Activated CD4-positive, alpha-beta T cell treated with anti-CD3 and anti-CD28 coated beads, Interleukin-2, amount 50 U/mL, for 48 hours (primary cell): ENCODE data around the gene DAND5.

Experiments
- DNase-seq, 2 experiments: peaks; one replicate each; pipeline ENCODE4 v3.0.0-alpha.2; 2020

DAND5 gene

GRCh38 chr19:13010992-13011652 is 41.7 kb downstream of the DAND5 start:
- DNase-seq: no peak

DNA sequence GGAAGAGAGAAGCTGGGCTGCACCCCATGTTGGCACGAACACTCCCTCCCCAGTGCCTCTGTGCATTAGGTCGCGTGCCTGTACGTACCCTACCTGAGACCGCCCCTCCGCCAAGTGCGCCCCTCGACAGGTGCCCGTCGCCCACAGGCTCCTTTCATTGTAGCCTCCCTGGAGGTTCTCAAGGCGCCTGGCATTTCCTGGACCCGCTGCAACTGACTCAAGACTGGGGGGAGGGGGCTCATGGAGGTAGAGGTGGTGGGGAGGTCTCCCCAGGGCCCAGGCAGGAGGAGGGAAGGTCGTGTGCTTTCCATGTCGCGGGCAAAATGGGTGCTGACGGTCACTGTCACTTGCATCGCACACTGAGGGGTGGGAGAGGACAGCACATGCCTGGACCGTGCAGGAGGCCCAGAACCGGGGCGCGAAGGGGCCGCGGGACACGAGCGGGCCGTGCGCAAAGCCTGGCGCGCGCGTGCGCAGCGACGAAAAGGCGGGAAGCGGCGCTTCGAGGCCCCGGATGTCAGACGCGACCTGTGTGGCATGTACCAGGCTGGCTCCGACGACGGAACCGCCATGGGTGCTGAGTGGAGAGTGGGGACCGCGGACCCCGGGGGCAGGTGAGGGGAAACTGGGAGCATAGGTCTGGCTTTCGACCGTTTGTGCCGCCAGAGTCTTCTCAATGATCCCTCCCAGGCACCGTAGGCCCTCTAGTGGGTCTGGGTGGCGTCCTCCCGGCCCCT is 42.4 kb downstream of the DAND5 start:
- no peak for DNase-seq

DNA sequence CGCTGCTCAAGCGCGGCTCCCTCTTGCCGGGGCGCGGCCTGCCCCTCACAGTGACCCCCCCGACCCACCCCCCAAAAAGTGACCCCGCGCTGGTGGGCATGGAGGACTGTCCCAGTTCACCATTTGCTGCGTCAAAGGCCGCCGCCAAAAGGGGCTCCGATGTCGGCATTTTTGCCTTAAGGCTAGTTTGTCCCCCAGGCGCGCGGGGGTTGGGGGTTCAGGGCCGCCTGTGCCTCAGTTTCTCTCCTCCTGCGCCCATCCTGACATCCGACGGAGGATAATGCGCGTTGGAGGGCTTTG is 43.0 kb downstream of the DAND5 start:
- DNase-seq: no peak

DNA sequence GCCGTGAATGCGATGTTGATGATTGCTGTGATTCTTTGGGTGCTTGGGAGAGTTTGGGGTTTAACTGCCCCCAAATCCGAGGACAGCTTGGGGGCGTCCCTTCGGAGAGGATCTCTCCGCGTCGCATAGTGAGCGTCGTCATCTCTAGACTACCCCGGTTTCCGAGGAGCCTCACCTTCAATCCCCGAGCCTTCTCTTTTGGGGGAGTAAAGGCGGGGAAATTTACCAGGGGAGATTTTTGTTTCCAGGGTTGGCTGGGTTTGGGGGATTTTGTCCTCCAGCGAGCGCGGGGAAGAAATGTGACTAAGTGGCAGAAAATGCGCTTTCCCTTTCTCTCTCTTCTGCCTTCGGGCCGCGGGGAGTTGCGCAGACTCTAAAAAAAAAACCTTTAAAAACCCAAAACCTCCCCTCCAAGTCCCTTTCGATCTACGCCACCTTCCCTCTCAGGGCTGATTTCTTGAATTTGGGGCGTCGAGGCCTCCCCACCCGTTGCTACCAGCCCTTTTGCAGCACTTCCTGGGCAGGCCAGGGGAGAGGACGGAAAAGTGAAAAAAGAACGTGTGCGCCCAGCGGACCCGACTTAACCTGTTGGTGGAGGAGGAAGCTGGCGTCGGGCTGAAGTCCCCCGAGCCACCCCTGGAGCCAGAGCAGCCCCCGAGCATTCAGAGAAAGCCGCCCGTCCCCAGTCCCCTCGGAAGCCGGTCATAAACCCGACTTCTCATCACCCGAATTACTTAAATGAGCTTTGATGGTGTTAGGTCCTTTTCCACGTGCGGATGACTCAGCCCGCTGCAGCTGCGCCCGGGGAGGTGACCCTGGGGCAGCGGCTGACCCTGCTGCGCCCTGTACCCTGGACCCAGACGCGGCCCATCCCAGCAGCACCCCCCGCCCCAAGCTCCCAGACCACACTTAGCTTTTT is 43.6 kb downstream of the DAND5 start:
- DNase-seq: peak in 1 of 2 experiments; percentile 48

DNA sequence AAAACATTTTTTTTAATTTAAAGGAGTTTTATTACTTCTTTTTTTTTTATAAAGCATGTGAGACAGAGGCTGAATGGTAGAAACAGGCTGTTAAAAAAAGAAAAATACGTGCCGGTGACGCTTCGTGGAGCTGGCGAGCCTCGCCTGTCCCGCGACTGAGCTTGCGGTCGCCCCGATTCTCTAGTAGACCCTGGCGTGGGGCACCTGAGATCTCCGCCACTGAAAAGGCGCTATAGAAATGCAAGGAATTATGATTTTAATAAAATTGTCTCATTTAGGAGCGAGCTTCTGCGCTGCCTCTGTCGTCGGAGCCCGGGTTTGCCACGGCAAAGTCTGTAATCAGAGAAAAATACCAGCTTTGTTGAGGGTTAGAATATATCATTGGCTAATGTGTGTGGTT is 44.3 kb downstream of the DAND5 start:
- DNase-seq: no peak

- no peak for DNase-seq
These were observed 44.9 kb downstream of the DAND5 start for GRCh38 chr19:13014101-13014920.

DNA sequence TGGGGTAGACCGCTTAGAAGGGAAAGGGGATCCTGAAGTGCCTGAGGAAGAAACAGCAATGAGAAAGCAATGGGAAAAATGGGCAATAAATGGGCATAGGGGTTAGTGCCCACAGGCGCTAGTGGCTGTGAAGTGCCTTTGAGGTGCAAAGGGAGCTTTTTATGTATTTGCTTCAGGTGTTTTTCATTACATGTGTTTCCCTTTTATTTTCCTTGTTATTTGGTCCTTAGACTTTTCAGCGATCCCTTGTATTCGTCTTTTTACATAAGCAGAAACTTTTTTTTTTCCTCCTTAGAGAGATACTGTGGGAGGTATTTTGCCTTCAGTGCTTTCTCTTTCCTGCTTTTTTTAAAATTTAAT is 45.5 kb downstream of the DAND5 start:
- no peak for DNase-seq

- no peak for DNase-seq
These were observed 46.2 kb downstream of the DAND5 start for GRCh38 chr19:13015361-13016223.

DNA sequence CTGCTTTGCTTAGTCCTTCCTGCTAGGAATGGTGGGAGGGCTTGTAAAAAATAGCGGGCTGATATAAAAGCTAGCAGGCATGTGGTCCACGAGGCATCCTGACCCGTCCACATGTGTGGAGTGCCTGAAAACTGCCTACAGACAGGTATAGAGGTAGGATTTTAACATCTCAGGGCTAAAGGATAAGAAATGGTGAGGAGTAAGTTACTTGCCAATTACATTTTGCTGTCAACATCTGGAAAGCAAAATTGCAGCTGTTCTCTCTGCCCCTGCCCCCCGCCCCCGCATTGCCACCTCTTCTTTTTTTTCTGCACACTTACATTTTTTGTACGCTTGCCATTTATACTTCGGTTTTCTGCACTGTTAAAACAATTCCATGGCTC is 46.9 kb downstream of the DAND5 start:
- DNase-seq: no peak

DNA sequence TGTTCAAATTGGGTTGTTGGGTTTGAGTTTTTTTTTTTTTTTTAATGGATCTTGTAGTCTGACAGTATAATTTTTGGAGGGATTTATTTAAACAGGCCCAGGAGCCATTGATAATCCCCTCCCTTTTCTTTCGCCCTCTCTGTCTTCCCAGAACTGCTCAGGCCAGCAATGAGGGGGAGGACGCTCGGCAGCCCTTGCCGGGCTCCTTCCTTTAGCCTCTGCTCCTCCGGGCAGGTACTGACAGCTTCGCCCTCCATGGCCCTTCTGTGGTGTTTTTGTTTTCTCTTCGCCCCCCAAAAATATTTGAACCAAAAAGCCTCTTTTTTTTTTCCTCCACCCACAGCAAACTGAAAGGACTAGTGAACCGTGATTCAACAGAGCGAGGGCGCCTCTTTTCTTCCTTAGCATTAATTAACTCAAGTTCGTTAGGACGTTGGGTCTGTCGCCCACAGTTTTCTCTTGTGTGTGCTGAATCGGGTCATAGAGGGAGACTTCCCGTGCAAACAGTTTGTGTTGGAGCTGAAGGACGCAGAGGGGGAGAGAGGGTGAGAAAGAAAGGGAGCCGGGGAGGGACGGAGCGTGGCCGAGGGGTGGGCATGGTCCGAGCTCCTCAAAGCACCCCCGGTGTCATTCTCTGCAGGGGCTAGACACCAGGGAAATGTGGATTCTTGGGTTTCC is 47.4 kb downstream of the DAND5 start:
- no peak for DNase-seq

- no peak for DNase-seq
These were observed 48.1 kb downstream of the DAND5 start for GRCh38 chr19:13017306-13018034.

GRCh38 chr19:13018035-13018914 is 48.9 kb downstream of the DAND5 start:
- DNase-seq: no peak

- no peak for DNase-seq
These were observed 50.0 kb downstream of the DAND5 start for GRCh38 chr19:13019332-13019731.

GRCh38 chr19:13020002-13020414 is 50.6 kb downstream of the DAND5 start:
- no peak for DNase-seq

DNA sequence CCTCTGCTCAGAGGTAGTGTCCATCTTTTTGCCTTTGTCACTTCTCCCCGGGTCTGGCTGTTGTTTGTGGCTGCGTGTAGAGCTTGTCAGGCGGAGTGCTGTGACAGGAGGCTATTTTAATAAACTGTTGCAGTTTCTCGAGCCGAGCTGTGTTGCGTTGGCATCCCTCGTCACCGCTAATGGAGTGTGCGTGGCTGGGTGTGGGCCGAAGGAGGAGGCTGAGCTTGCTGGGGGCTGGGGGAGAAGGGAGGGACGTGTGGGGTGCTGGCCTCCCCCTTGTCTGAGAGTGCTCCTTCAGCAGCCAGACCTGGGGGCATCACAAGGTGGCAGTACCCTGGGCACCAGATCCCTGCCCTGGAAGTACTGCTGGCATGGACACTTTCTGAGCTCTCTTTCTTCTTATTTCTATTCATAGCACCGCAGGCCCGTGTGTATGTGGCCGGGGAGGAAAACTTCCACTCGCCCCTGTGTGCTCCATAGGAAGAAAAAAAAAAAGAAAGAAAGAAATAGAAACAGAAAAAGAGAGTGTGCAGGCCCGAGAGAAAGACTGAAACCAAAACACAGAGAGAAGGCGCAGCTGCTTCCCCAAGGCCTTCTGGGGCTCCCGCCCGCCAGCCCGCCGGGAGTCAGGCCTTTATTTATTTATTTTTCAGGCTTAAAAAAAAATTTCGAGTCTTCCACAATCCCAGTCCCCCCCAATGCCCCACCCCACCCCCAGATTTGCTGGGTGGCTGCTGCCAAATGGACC is 52.9 kb downstream of the DAND5 start:
- no peak for DNase-seq

DNA sequence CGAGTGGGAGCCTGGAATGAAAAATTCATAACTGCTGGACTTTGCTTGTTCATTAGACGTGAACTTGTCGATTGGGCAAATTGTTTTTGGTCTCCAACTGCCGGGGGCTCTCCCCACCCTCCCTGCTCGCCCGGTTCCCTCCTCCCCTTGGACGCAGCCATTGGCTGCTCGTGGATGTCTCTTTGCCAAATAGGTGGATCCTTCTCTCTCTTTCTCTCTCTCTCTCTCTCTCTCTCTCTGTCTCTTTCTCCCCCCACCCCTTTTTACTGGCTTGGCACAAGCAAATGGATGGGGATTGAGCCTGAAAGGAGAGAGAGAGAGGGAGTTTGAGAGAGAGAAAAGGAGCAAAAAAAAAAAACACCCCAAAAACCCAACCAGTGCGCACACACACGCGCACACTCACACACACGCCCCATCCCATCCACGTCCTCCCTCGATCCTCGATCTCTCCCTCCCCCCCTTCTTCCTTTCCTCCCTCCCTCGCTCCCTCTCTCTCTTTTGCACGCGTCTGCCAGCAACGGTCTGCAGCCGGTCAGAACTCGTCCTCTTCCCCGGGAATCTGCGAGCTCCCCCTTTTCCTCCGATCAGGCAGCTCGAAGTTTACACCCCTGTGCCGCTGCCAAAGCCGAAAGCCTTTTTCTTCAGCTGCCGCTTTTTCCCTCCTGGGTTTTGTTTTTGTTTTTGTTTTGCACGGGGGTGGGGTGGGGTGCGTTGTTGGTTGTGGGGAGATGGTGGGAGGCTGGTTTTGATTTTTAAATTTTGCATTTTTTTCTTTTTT is 53.7 kb downstream of the DAND5 start:
- no peak for DNase-seq

GRCh38 chr19:13023656-13024055 is 54.3 kb downstream of the DAND5 start:
- DNase-seq: no peak
